IMR-90 (cell line): ENCODE results near the gene PACC1. TPM values are rescaled to one million over a fixed set of nuclear protein-coding genes. Genes with fewer than 3 reads are reported as not detected.

ENCODE experiments used
- ATAC-seq: fragments of 200-7000 bp; cut with Tn5 transposase; 2 replicates; pipeline ENCODE4 v1.9.1; 2020; ENCODE audit warnings: low read depth, mild to moderate bottlenecking, moderate library complexity
- BruUV-seq: library from RNA; stranded (reverse); fragments of 400-500 nt; replicated peaks from 2 replicates; lab custom pipeline; 2021; lab: Mats Ljungman, UMichigan
- CTCF ChIA-PET: fragments of 300-600 bp; formaldehyde crosslinking; extraction: SDS; loops from one replicate; lab custom pipeline; 2021; ENCODE audit warnings: antibody characterized with exemption; lab: Yijun Ruan, JAX
- POLR2A ChIA-PET: fragments of 300-600 bp; sonication (Branson Sonifier 250); formaldehyde crosslinking; loops from one replicate; lab custom pipeline; 2022; ENCODE audit warnings: antibody characterized with exemption; ENCODE audit not compliant: unreplicated experiment; lab: Charles Lee
- DNase-seq: peaks from one replicate; pipeline ENCODE4 v3.0.0; 2013
- H2AFZ ChIP-seq: replicated peaks from 2 replicates; pipeline ENCODE3; 2013; ENCODE audit warnings: low read length, mild to moderate bottlenecking; ENCODE audit not compliant: poor library complexity
- H2AK5ac ChIP-seq: 2 replicates; pipeline ENCODE4 v1.6.1; 2013; ENCODE audit warnings: low read depth, low read length, inconsistent platforms
- H2AK9ac ChIP-seq: replicated peaks from 2 replicates; pipeline ENCODE3; 2013; ENCODE audit warnings: mild to moderate bottlenecking, low read depth, low read length, moderate library complexity; ENCODE audit not compliant: poor library complexity
- H2BK120ac ChIP-seq: 2 replicates; pipeline ENCODE4 v1.6.1; 2013; ENCODE audit warnings: low read depth, low read length, inconsistent platforms
- H2BK15ac ChIP-seq: 3 replicates; pipeline ENCODE4 v1.6.1; 2013; ENCODE audit warnings: low read depth, low read length, inconsistent platforms
- H2BK20ac ChIP-seq: 2 replicates; pipeline ENCODE4 v1.6.1; 2013; ENCODE audit warnings: low read depth, mild to moderate bottlenecking, inconsistent platforms, low read length, moderate library complexity
- H2BK5ac ChIP-seq: 2 replicates; pipeline ENCODE4 v1.6.1; 2013; ENCODE audit warnings: mild to moderate bottlenecking, low read depth, low read length, inconsistent platforms; ENCODE audit not compliant: poor library complexity, severe bottlenecking
- H3K14ac ChIP-seq: replicated peaks from 2 replicates; pipeline ENCODE4 v1.6.1; 2013; ENCODE audit warnings: low read depth, low read length, inconsistent platforms
- H3K18ac ChIP-seq: 2 replicates; pipeline ENCODE4 v1.6.1; 2013; ENCODE audit warnings: low read depth, low read length, control low read depth
- H3K23ac ChIP-seq: 2 replicates; pipeline ENCODE4 v1.6.1; 2013; ENCODE audit warnings: low read depth, low read length, inconsistent platforms
- H3K27ac ChIP-seq: 2 replicates; pipeline ENCODE4 v1.5.1; 2013; ENCODE audit warnings: mild to moderate bottlenecking, control low read depth, low read length; ENCODE audit not compliant: insufficient read depth
- H3K27me3 ChIP-seq: 2 replicates; pipeline ENCODE4 v1.6.1; 2013; ENCODE audit warnings: low read length; ENCODE audit not compliant: control insufficient read depth, insufficient read depth
- H3K36me3 ChIP-seq: 2 replicates; pipeline ENCODE4 v1.6.1; 2013; ENCODE audit warnings: low read length, mixed read lengths; ENCODE audit not compliant: control insufficient read depth, insufficient read depth
- H3K4ac ChIP-seq: 2 replicates; pipeline ENCODE4 v1.6.1; 2013; ENCODE audit warnings: low read depth, low read length, inconsistent platforms
- H3K4me1 ChIP-seq: 2 replicates; pipeline ENCODE4 v1.6.1; 2013; ENCODE audit warnings: low read length, mixed read lengths; ENCODE audit not compliant: control insufficient read depth, insufficient read depth
- H3K4me2 ChIP-seq: 2 replicates; pipeline ENCODE4 v1.6.1; 2013; ENCODE audit warnings: low read depth, mild to moderate bottlenecking, control low read depth, low read length, moderate library complexity
- H3K4me3 ChIP-seq: 2 replicates; pipeline ENCODE4 v1.5.1; 2013; ENCODE audit warnings: low read depth, mild to moderate bottlenecking, control low read depth, low read length, moderate library complexity; ENCODE audit not compliant: insufficient read depth
- H3K56ac ChIP-seq: 2 replicates; pipeline ENCODE4 v1.6.1; 2013; ENCODE audit warnings: low read length, inconsistent platforms; ENCODE audit not compliant: insufficient read depth; ENCODE audit errors: extremely low read depth
- H3K79me1 ChIP-seq, 2 experiments: 2 replicates each; pipeline ENCODE4 v1.6.1; 2013; ENCODE audit warnings: low read length in 2 of 2, inconsistent platforms in 1 of 2, low read depth in 1 of 2
- H3K9ac ChIP-seq: 2 replicates; pipeline ENCODE4 v1.6.1; 2013; ENCODE audit warnings: low read depth, low read length, control low read depth
- H3K9me1 ChIP-seq: 2 replicates; pipeline ENCODE4 v1.6.1; 2013; ENCODE audit warnings: low read length, inconsistent platforms; ENCODE audit not compliant: insufficient read depth
- H3K9me3 ChIP-seq: 2 replicates; pipeline ENCODE4 v1.6.1; 2013; ENCODE audit warnings: low read length; ENCODE audit not compliant: control insufficient read depth, insufficient read depth
- H4K20me1 ChIP-seq: 2 replicates; pipeline ENCODE4 v1.6.1; 2013; ENCODE audit warnings: low read length, inconsistent platforms; ENCODE audit not compliant: insufficient read depth
- H4K5ac ChIP-seq: 2 replicates; pipeline ENCODE4 v1.6.1; 2013; ENCODE audit warnings: mild to moderate bottlenecking, low read depth, low read length, control low read depth
- H4K8ac ChIP-seq, 2 experiments: 2 replicates each; pipeline ENCODE4 v1.6.1; 2013; ENCODE audit warnings: low read depth in 2 of 2, low read length in 2 of 2, control low read depth in 1 of 2, inconsistent platforms in 1 of 2
- H4K91ac ChIP-seq: 2 replicates; pipeline ENCODE4 v1.6.1; 2013; ENCODE audit warnings: low read depth, low read length, inconsistent platforms; ENCODE audit not compliant: insufficient read depth
- POLR2A ChIP-seq: IDR thresholded peaks from 2 replicates; pipeline ENCODE4 v1.6.1; 2012; ENCODE audit warnings: mild to moderate bottlenecking, low read depth, low read length
- WGBS, 2 experiments: methylation state at CpG; one replicate each; pipeline versions ENCODE4 v1.1.5 to v1.1.7; 2013; ENCODE audit warnings: missing lambda C conversion rate in 2 of 2; ENCODE audit not compliant: insufficient read length in 1 of 2; ENCODE audit errors: extremely low coverage in 2 of 2; 5-methylcytosine and 5-hydroxymethylcytosine counted together
- dilution Hi-C: fragments of 300-500 bp; cut with HindIII; formaldehyde crosslinking; loops from one replicate; pipeline ENCODE4 v1.14.3; 2018; ENCODE audit warnings: low sequenced_read_pairs; ENCODE audit not compliant: unreplicated experiment
- in situ Hi-C: fragments of 300-500 bp; cut with MboI; formaldehyde crosslinking; loops from 3 replicates; pipeline ENCODE4 v1.14.3; 2019; ENCODE audit warnings: low sequenced_read_pairs, inconsistent platforms, mixed read lengths
- intact Hi-C: fragments of 100-400 bp; cut with micrococcal nuclease; formaldehyde crosslinking; loops from 2 replicates; pipeline ENCODE4 v1.10.0; 2022
- polyA plus RNA-seq, 3 experiments: library from polyadenylated mRNA; depleted of rRNA; stranded (reverse); fragments of >200 nt; gene quantifications; 2 replicates each; pipeline ENCODE4 v1.2.3, GENCODE V29; 2012; ENCODE audit warnings: low replicate concordance in 1 of 3
- total RNA-seq: library from RNA; depleted of rRNA; stranded (reverse); fragments of >200 nt; gene quantifications from 2 replicates; pipeline ENCODE4 v1.2.3, GENCODE V29; 2012

The PACC1 gene
- total and polyA plus RNA-seq, 2 of the 4 experiments (the other 2 are of a cell fraction), result 8.6 to 13.4 TPM

GRCh38 chr1:212450331-212450881 is 35.7 kb upstream of the PACC1 start:
- no peaks in the 10 kb centered on the region for H3K27me3 ChIP-seq
- no peak overlapping the region for H4K91ac ChIP-seq
- no peak overlapping the region for H3K18ac ChIP-seq
- no peak for DNase-seq
- H4K5ac ChIP-seq, result no peak overlapping the region
- peaks cover 8% of the 10 kb centered on the region; the same call in 1 of the 2 replicates for H3K36me3 ChIP-seq
- no peak overlapping the region for H3K4ac ChIP-seq
- ChIA-PET POLR2A (no interaction called here), CTCF (interaction anchor here (1.0 kb wide), 1 partner anchor 379 kb away, joined by 5 read pairs; no protein-coding TSS in a partner anchor)
- H3K9me1 ChIP-seq, result no peaks in the 10 kb centered on the region
- no peak overlapping the region for H3K23ac ChIP-seq
- H3K27ac ChIP-seq, result no peak overlapping the region
- H2BK15ac ChIP-seq, result no peak overlapping the region
- H2AFZ ChIP-seq, result no peak overlapping the region
- no peak overlapping the region for H2AK5ac ChIP-seq
- in situ Hi-C loops (loop anchor here (10.0 kb wide), 2 partner anchors 156 to 766 kb away; no protein-coding TSS in a partner anchor), dilution Hi-C loops (no loop called here), intact Hi-C loops (no loop called here)
- ATAC-seq, result no peak
- H2AK9ac ChIP-seq, result no peak overlapping the region
- no peaks in the 10 kb centered on the region for H4K20me1 ChIP-seq
- BruUV-seq, result no TSS peak
- no peak overlapping the region for H3K56ac ChIP-seq
- no peak overlapping the region for H2BK5ac ChIP-seq
- H3K4me1 ChIP-seq, result peaks cover 4% of the 10 kb centered on the region; the same call in 1 of the 2 replicates
- H4K8ac ChIP-seq, result no peak overlapping the region
- H3K9ac ChIP-seq, result no peak overlapping the region
- TF ChIP-seq POLR2A, result no peak
- H3K9me3 ChIP-seq, result no peaks in the 10 kb centered on the region
- no peak overlapping the region for H3K14ac ChIP-seq
- H3K4me3 ChIP-seq, result no peak overlapping the region
- H2BK120ac ChIP-seq, result no peak overlapping the region
- no peak overlapping the region for H2BK20ac ChIP-seq
- no peaks in the 10 kb centered on the region for H3K79me1 ChIP-seq
- 83% methylated on average over 1 of the region's 4 CpGs; no CpG with 5 or more reads in 1 of the 2 experiments for WGBS, 2 experiments
- H3K4me2 ChIP-seq, result no peak overlapping the region
